ENCODE results near the gene TSPAN32. TPM values are rescaled to one million over a fixed set of nuclear protein-coding genes. Genes with fewer than 3 reads are reported as not detected.

TSPAN32 gene
- polyA plus RNA-seq, 1 donor (not counting 4 experiments of a cell fraction or from before 2014, with no cell fraction given), result not detected

GRCh38 chr11:2293531-2293971 lies 8.3 kb upstream of the TSPAN32 start:
- Histone ChIP-seq H3K9me1 (ENCODE audit: control insufficient read depth, extremely low read depth, insufficient read depth, low read length) (no peaks in the 10 kb centered on the region), H3K4me2 (ENCODE audit: control insufficient read depth, extremely low read depth, insufficient read depth, low read depth, low read length) (no peak overlapping the region), H4K20me1 (ENCODE audit: control insufficient read depth, extremely low read depth, insufficient read depth, low read length) (no peaks in the 10 kb centered on the region), H2AFZ (ENCODE audit: control insufficient read depth, low read length) (no peak overlapping the region), H3K79me2 (ENCODE audit: control insufficient read depth, insufficient read depth, low read length) (no peaks in the 10 kb centered on the region), H3K27me3 (ENCODE audit: control insufficient read depth, extremely low read depth, insufficient read depth, low read length) (peaks cover 20% of the 10 kb centered on the region), H3K4me1 (ENCODE audit: control insufficient read depth, extremely low read depth, insufficient read depth, low read length) (no peaks in the 10 kb centered on the region), H3K9me3 (ENCODE audit: control insufficient read depth, low read depth, low read length) (no peaks in the 10 kb centered on the region), H3K27ac (ENCODE audit: control insufficient read depth, insufficient read depth, low read length) (no peak overlapping the region), H3K4me3 (ENCODE audit: control insufficient read depth in 2 of 3, extremely low read depth in 1 of 3, insufficient read depth in 2 of 3, low read depth in 1 of 3, low read length in 3 of 3) (no peak overlapping the region), H3K9ac (ENCODE audit: control insufficient read depth, extremely low read depth, insufficient read depth, low read length) (no peak overlapping the region), H3K36me3 (ENCODE audit: control insufficient read depth in 2 of 2, extremely low read depth in 1 of 2, insufficient read depth in 2 of 2, low read length in 2 of 2) (no peaks in the 10 kb centered on the region)
- dilution Hi-C loops (cut with MboI; ENCODE audit: extremely low pct_ligation_motif_present, low sequenced_read_pairs), result no loop called here
- TF ChIP-seq CTCF (optimal IDR thresholded peaks at IDR 0.05 in 1 of 3, IDR thresholded peaks at IDR 0.05 in 1 of 3, conservative IDR thresholded peaks at IDR 0.05 in 1 of 3; ENCODE audit: extremely low read depth in 1 of 3, insufficient read depth in 2 of 3, low read length in 3 of 3) (no peak), EZH2 (IDR thresholded peaks at IDR 0.05; ENCODE audit: low read length) (no peak)
- DNase-seq (ENCODE audit: low read depth, low spot score) (no peak), FAIRE-seq (no peak)

- Histone ChIP-seq H3K9me1 (ENCODE audit: control insufficient read depth, extremely low read depth, insufficient read depth, low read length) (no peaks in the 10 kb centered on the region), H3K4me3 (ENCODE audit: control insufficient read depth in 2 of 3, extremely low read depth in 1 of 3, insufficient read depth in 2 of 3, low read depth in 1 of 3, low read length in 3 of 3) (no peak overlapping the region), H3K4me1 (ENCODE audit: control insufficient read depth, extremely low read depth, insufficient read depth, low read length) (no peaks in the 10 kb centered on the region), H3K4me2 (ENCODE audit: control insufficient read depth, extremely low read depth, insufficient read depth, low read depth, low read length) (no peak overlapping the region), H3K9me3 (ENCODE audit: control insufficient read depth, low read depth, low read length) (no peaks in the 10 kb centered on the region), H3K9ac (ENCODE audit: control insufficient read depth, extremely low read depth, insufficient read depth, low read length) (no peak overlapping the region), H4K20me1 (ENCODE audit: control insufficient read depth, extremely low read depth, insufficient read depth, low read length) (no peaks in the 10 kb centered on the region), H3K27ac (ENCODE audit: control insufficient read depth, insufficient read depth, low read length) (no peak overlapping the region), H2AFZ (ENCODE audit: control insufficient read depth, low read length) (no peak overlapping the region), H3K27me3 (ENCODE audit: control insufficient read depth, extremely low read depth, insufficient read depth, low read length) (peaks cover 24% of the 10 kb centered on the region), H3K79me2 (ENCODE audit: control insufficient read depth, insufficient read depth, low read length) (no peaks in the 10 kb centered on the region), H3K36me3 (ENCODE audit: control insufficient read depth in 2 of 2, extremely low read depth in 1 of 2, insufficient read depth in 2 of 2, low read length in 2 of 2) (no peaks in the 10 kb centered on the region)
- FAIRE-seq (no peak), DNase-seq (ENCODE audit: low read depth, low spot score) (no peak)
- TF ChIP-seq CTCF (optimal IDR thresholded peaks at IDR 0.05 in 1 of 3, IDR thresholded peaks at IDR 0.05 in 1 of 3, conservative IDR thresholded peaks at IDR 0.05 in 1 of 3; ENCODE audit: extremely low read depth in 1 of 3, insufficient read depth in 2 of 3, low read length in 3 of 3), result no peak
- dilution Hi-C loops (cut with MboI; ENCODE audit: extremely low pct_ligation_motif_present, low sequenced_read_pairs), result no loop called here
These were observed 7.6 kb upstream of the TSPAN32 start for GRCh38 chr11:2293984-2294925.

Measured in keratinocyte (primary cell).